ENCODE data around the gene SCAI.
"Not testable (repeated sequence)": the region's sequence is repeated elsewhere in the genome, so short reads cannot be mapped to it uniquely, and the experiment has no call there.

SCAI gene

DNA sequence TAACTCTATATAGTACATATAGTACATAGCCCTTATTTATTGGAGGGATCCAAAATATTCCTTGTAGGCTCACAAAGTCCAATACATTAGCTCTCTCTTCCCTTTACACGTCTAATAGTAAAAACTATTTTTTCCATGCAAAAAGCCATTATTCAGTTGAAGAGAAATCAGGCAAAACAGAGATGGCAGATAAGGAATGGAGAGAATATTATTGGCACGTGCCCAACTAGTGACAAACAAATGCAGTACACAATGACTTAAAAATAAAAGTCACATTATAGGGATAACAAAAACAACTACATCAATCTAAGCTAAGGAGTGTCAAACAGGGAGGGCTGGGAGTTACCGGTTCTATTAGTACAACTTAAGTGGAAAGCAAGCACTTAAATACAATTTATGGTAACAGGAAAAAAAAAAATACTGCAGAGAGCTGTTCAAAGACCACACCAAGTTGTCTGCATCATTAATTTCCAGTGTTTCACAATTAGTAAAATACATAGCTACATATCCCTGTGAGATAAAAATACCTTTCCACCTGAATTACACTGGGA lies 4.1 kb upstream of the SCAI start:
- DNase-seq = no peak

DNA sequence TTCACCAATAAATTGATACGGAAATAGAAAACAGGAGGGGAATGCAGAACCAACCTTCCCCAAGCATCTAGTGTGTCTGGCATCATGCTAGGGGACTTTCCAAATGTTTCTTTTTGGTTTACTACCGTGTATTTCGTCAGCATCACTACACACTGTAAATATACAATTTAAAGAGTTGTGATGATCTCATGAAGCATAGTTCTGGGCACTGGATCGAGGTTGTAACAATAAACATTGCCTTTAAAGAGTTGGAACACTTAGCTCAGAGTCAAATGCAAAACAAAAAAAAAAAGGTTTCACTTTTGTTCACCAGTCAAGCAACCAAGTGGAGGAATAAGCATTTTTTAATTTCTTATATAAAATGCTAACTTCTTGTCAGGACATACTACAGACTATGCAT lies 2.9 kb upstream of the SCAI start:
- DNase-seq = no peak

DNA sequence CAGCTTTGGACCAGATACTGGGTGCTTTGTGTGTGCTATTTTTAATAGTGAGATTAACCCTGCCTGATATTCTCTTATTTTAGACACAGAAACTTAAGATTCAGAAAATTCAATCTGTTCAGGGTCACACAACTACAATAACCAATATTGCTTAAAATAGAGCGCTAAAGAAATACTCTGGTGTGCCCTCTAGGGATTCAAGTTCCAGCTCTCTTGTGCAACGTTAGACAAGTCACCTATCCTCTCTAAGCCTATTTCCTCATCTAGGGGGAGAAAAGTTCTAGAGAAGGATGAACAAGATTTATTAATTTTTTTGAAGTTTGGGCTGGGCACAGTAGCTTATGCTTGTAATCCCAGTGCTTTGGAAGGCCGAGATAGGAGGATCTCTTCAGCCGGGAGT lies 2.1 kb upstream of the SCAI start:
- DNase-seq = peak; percentile 50

DNA sequence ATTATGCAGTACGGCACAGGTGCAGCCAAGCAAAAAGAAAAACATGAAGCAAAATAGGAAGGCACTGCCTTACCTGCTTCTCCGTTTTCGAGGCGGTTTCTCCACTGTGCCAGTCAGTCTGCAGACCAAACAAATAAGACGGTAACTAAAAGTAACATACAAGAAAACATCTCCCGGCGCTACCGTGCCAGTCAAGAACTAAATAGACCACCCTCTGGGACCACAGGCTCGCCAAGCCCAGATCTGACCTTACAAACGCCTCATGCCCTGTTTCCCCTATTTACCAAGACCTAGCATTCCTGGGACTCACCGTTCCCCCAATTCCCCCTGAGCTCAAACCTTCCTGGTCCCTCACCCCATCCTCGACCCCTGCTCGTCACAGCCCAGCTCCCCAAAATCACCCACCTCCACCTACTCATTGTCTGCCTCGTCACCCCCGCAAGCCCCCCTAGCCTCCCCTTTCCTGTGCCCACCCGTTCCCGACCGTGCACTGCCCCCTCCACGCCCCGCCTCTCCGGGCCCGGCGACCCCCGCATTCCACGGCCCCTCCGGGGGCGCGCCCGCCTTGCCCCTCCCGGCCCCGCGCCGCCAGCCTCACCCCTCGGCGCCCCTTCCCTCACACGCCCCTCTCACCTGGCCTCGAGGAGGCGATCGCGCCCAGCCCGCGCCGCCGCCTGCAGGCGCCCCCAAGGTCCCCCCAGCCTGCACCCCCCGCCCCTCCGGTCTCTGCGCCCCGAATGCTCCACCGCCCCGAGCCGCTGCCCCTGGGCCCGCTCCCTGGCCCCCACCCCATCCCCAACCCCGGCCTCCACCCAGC lies 560 bp downstream of the SCAI start:
- DNase-seq = no peak

DNA sequence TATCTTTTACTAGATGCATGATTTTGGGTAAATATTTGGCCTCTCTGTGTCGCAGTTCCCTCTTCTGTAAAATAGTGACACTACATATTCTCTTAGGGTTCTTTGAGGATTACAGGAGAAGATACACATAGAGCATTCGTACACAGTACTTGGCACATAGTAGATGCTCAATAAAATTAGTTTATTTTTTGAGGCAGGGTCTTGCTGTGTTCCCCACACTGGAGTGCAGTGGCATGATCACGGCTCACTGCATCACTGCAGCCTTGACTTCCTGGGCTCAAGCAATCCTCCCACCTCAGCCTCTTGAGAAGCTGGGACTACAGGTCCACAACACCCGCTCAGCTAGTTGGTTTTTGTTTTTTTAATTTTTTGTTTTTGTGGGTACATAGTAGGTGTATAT lies 1.6 kb downstream of the SCAI start:
- no peak for DNase-seq

DNA sequence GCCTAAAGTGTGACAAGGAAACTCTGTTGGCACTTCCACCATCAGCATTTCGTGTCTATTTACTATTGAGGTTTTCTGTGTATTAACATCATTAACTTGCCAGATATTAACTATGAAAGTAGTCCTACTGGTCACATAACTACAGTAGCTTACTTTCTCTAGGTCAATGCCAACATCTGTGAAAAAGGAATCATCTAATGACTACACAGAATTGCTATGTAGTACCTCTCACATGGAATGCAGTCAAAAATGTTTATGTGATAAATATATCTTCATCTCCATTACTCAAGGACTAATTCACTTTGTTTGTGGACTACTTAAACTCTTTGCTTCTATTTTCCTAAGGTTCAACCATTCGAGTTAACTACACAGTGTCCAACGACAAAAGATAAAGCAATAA lies 2.1 kb downstream of the SCAI start:
- no peak for DNase-seq

DNA sequence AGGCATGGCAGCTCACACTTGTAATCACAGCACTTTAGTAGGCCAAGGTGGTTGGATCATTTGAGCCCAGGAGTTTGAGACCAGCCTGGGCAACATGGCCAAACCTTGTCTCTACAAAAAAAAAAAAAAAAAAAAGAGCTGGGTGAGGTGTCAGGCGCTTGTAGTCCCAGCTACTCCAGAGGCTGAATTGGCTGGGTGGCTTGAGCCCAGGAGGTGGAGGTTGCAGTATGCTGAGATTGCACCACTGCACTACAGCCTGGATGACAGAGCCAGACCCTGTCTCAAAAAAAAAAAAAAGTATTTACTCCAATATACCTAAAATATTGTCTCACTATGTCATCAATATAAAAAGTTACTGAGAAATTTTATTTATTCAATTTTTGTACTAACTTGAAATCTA lies 2.8 kb downstream of the SCAI start:
- no peak for DNase-seq

DNA sequence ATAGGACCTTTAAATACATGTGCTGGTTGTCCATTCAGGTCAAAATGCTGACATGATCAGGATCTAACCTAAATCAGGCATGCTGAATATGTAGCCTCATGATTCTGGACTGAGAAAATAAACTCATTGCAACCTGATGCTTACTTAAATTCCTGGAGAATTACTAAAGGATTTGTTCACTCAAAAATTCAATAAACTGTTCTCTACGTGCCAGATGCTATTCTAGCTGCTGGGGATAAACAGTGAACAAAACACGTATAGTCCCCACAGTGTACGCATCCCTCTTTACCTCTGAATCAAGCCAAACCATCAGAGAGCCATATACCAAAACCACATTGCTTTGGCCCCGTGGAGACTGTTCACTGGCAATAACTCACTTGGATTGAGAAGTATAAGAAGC lies 6.1 kb downstream of the SCAI start:
- DNase-seq = no peak

DNA sequence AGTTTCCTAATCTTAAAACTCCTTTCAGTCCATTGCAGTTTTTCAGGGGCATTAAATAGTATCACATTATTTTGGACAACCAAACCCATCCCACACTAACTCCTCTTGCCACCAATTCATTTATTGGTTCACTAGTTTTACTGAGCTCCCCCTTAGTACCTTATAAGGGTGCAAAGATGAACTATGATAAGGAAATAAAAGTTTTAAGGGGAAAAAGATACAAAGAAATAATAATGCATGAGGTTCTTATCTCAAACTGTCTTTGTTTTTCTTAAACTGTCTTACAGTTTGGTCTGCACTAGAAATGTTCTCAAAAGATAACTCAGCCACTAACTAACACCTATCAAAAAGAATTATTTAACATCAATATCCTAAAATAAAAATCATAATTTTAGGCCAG lies 8.4 kb downstream of the SCAI start:
- DNase-seq = no peak

DNA sequence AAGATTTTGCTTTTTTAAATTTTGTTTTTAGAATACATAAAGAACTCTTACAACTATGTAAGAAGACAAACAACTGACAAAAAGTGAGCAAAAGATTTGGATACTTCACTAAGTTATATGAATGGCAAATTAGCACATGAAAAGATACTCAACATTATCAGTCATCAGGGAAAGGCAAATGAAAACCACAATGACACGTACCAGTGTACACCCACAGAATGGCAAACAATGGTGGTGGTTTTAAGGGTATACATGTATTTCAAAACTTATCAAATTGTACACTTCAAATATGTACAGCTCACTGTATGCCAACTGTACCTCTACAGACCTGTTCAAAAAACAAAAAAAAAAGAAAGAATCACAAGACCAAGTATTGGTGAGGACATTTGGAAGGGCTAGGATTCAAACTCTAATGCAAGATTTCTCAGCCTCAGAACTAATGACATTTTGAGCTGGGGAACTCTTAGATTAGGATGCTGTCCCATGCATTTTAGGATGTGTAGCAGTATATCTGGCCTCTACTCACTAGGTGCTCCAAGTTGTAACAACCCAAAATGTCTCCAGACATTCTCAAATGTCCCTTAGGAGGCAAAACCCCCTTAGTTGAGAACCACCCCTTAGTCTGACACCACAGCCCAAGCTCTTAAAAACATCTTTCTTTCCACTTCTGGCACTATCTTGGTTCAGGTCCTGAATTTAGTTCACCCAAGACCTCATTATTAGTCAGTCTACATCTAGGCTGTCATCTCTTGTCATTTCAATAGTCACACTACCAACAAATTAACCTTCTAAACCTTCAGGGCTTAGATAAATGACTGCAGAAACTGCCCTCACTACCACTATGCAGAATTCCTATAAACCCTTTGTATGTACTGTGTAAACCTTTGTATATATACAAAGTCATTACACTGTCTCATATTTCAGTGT lies 9.7 kb downstream of the SCAI start:
- DNase-seq = no peak

DNA sequence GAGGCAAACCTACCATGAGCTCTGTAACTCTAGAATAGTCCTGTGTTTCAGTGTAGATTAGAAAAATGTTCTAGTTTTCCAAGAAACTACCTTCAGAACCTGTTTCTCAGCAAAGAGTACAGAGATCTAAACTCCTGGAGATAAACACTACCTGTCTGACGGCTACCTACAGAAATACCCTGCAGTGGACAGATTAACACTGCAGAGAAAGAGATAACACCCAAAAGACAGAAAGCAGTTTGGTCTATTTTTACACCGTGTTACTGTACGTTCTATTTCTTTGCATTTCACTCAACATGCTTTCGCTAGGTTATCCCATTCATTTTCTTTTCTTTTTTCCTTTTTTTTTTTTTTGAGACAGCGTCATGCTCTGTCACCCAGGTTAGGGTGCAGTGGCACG lies 11.6 kb downstream of the SCAI start:
- DNase-seq = no peak

DNA sequence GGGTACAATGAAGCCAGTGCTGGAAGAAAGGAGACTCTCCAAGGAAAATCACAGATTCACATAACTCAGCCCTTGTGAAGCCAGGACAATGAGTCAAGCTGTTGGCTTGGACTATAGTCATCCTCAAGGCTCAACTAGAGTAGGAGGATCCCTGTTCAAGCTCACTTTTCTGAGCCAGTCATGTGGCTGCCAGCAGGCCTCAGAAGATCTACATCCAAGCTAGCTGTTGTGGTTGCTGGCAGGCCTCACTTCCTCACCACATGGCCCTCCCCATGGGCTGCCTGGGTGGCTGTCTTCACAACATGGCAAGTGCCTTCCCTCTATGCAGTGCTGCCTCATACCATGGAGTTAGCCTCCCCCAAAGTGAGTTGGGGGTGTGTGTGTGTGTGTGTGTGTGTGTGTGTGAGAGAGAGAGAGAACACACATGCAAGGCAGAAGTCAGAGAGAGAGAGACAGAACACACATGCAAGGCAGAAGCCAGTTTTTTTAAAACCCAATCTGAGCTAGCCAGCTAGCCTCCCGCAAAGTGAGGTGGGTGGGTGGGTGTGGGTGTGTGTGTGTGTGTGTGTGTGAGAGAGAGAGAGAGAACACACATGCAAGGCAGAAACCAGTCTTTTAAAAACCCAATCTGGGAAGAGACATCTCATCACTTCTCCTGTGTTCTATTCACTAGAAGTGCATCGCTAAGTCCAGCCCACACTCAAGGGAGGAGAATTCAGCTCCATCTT lies 17.1 kb downstream of the SCAI start:
- DNase-seq = peak; percentile 97

DNA sequence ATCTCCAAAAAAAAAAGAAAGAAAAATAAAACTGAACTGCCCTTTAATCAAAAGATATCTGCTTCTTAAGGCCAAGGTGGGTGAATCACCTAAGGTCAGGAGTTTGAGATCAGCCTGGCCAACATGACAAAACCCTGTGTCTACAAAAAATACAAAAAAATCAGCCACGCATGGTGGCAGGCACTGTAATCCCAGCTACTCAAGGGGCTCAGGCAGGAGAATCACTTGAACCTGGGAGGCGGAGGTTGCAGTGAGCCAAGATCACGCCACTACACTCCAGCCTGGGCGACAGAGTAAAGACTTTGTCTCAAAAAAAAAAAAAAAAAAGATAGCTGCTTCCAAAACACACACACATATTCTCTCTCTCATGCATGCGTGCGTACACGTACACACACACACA lies 17.8 kb downstream of the SCAI start:
- DNase-seq = no peak

DNA sequence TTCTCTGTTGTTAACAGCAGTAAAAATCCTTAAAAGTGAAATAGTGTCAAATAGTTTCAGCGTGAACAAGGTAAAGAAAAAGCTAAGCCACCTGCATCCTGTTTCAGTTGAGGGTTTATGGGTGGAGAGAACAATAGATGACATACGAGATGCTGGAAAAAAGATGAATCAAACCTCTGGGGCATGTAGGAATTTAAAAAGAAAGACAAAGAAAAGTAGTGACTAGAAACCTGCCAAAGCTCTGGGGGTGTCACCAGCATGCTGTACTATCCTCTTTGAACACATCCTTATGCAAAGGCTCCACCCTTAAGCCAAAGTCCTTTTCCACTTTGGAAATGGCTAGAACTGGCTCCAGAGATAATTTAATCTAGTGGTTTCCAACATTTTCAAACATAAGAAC lies 22.2 kb downstream of the SCAI start:
- no peak for DNase-seq

DNA sequence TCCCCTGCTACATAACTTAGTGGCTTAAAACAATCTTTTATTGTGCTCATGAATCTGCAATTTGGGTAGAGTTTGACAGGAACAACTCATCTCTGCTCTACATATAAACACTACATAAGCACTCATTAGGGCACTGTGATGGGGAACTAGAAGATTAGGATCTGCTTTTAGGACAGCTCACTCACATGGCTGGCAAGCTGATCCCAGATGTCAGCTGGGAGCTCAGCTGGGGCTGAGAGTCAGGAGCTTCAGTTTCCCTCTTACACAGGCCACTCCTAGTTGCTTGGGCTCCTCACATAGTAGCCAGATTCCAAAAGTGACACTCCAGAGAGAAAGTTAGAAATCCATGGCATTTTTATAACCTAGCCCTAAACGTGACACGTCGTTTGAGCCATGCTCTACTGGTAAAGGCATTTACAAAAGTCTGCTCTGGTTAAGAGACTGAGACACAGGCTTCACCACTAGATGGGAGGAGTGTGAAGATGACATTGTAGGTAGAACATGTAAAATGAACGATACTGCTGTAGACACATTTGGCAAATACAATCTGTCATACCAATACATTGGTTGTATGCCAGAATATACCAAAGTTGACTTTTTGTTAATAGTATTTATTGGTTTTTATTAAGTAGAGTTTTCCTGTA lies 23.6 kb downstream of the SCAI start:
- no peak for DNase-seq

DNA sequence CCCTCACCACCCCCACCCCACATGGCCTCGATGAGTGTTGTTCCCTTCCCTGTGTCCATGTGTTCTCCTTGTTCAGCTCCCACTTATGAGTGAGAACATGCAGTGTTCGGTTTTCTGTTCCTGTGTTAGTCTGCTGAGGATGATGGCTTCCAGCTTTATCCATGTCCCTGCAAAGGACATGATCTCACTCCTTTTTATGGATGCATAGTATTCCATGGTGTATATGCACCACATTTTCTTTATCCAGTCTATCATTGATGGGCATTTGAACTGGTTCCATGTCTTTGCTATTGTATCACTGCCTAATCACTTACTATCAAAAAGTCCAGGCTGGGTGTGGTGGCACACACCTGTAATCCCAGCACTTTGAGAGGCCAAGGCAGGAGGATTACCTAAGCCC lies 24.6 kb downstream of the SCAI start:
- not testable (repeated sequence) for DNase-seq

DNA sequence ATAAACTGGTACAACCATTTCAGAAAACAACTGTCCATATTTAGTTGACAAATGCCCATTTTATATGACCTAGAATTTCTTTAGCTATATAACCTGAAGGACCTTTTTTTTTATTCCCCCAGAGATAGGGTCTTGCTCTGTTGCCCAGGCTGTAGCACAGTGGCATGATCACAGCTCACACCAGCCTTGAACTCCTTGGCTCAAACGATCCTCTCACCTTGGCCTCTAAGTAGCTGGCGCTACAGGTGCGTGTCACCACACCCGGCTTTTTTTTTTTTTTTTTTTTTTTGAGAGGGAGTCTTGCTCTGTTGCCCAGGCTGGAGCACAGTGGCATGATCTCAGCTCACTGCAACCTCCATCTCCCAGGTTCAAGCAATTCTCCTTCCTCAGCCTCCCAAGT lies 28.8 kb downstream of the SCAI start:
- DNase-seq = not testable (repeated sequence)

DNA sequence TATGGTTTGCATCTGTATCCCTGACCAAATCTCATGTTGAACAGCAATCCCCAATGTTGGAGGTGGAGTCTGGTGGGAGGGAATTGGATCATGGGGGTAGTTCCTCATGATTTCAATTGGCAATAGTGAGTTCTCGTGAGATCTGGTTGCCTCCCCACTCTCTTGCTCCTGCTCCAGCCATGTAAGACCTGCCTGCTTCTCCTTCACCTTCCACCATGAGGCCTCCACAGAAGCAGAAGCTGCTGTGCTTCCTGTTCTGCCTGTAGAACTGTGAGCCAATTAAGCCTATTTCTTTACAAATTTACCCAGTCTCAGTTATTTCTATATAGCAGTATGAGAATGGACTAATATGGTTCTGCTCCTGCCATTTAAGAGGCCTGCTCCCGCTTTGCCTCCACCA lies 32.9 kb downstream of the SCAI start:
- DNase-seq = no peak

DNA sequence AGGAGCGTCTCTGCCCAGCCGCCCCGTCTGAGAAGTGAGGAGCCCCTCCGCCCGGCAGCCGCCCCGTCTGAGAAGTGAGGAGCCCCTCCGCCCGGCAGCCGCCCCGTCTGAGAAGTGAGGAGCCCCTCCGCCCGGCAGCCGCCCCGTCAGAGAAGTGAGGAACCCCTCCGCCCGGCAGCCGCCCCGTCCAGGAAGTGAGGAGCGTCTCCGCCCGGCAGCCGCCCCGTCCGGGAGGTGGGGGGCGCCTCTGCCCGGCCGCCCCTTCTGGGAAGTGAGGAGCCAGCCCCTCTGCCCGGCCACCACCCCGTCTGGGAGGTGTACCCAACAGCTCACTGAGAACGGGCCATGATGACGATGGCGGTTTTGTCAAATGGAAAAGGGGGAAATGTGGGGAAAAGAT lies 34.8 kb downstream of the SCAI start:
- not testable (repeated sequence) for DNase-seq

DNA sequence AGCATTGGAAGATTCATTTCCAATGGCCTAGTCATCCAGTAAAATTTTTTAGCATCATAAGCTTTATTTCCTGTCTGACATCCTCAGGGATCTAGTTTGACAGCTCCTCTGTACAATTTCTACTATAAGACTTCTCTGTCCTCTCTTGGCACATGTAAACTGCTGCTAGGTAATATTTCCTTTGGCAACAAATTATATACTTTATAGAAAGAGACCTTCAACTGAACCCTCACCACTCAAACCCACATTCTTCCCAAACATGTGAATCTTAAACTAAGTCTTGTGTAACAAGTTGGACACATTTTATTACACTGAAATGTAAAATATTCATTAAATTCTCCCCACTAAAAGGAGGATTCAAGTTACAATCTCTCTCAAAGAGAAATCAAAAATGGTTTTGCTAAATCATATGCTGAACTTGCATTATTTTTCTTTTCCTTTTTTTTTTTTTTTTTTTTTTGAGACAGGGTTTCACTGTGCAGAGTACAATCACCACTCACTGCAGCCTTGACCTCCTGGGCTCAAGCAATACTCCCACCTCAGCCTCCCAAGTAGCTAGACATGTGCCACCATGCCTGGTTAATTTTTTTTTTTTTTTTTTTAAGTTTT lies 36.9 kb downstream of the SCAI start:
- no peak for DNase-seq

DNA sequence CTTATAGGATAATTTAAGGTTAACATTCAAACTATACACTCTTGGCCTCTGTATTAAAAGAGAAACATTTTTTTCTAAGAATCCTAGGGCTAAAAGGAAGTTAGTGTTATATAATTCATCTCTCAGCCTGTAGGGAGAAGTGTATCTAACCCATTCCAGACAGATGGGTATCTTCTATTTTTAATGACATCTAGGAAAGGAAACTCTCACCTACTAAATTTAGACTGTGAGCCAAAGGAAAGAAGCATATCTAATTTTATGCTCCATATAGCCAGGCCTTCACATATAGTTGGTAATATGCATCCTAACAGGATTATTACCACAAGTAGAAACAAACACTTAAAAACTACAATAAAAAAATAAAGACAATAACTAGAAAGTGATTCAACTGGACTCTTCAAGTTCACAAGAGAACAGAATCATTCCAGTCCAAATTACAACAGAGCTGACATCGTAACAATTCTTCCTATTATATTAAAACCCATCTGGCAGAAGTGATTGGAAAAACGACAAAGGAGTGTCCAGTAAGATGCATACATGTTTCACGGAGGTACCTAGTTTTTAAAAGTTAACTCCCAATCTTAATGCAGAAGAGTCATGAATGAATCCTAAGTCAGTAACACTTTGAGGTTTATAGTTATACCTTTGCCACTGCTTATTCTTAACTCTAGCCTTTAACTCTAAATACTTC lies 39.4 kb downstream of the SCAI start:
- DNase-seq = no peak

DNA sequence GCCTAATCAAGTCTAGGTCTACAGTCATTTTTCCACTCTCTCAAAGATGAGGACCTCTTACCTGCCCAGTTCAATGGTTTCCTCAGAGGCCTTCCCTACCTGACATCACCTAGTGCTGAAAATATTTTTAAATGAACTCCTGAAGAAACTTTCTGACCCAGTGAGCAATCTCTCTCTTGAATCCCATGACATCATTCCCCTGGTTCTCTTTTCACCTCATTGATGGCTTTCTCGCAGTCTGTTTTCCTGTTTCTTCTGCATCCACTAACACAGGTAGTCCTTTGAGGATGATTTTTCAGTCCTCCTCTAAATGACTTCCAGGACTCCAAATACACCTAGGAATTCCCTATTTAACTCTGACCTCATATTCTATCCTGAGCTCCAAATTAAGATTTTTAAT lies 40.3 kb downstream of the SCAI start:
- no peak for DNase-seq

Measured in MV-4-11 (cell line).